ENCODE measurements around the gene MRPL4. TPM values are rescaled to one million over a fixed set of nuclear protein-coding genes. Genes with fewer than 3 reads are reported as not detected.

MRPL4 gene
- total and polyA plus RNA-seq, 2 of the 13 experiments (the other 11 are each of a cell fraction or from before 2014, with no cell fraction given): 40.6 to 42.5 TPM

- WGBS (ENCODE audit: low lambda C conversion rate): 94% methylated on average over 10 of the region's 10 CpGs
- in situ Hi-C loops (cut with HindIII; ENCODE audit: extremely low pct_ligation_motif_present, low pct_unique_long_range_greater_than_20kb) (loop anchor here (5.0 kb wide), 1 partner anchor 118 kb away; no protein-coding TSS in a partner anchor), intact Hi-C loops (cut with micrococcal nuclease; ENCODE audit: unreplicated experiment) (no loop called here)
- Histone ChIP-seq H3K4me1 (ENCODE audit: insufficient read depth, low read length) (peaks cover 42% of the 10 kb centered on the region), H3K9ac (ENCODE audit: insufficient read depth, low read depth, low read length) (no peak overlapping the region), H3K27me3 (ENCODE audit: control insufficient read depth in 1 of 2, insufficient read depth in 2 of 2, low read length in 2 of 2) (no peaks in the 10 kb centered on the region), H4K20me1 (ENCODE audit: insufficient read depth, low read length) (peaks cover 3% of the 10 kb centered on the region; the same call in 1 of the 2 replicates), H2AFZ (ENCODE audit: low read length) (no peak overlapping the region), H3K79me2 (ENCODE audit: insufficient read depth, low read length) (peaks cover 28% of the 10 kb centered on the region), H3K9me3 (ENCODE audit: low read length) (no peaks in the 10 kb centered on the region), H3K36me3 (replicated peaks in 1 of 2; ENCODE audit: control insufficient read depth in 1 of 2, insufficient read depth in 2 of 2, low read length in 2 of 2) (peaks cover 8 to 31% of the 10 kb centered on the region in 2 experiments; a peak in 4 of 5 replicates), H3K4me2 (ENCODE audit: low read depth, low read length) (no peak overlapping the region), H3K27ac (ENCODE audit: extremely low read length, insufficient read depth, low read length) (no peak overlapping the region), H3K4me3 (replicated peaks in 1 of 3; ENCODE audit: insufficient read depth in 1 of 3, low read depth in 2 of 3, low read length in 3 of 3) (no peak overlapping the region)
- ChIA-PET POLR2A (interaction anchor here (6.5 kb wide), 1 partner anchor 14 kb away, joined by 149 read pairs; the partner anchor contains the start of genes ICAM4 and ICAM5), CTCF (ENCODE audit: low intra/inter-chr PET ratio, low total read pairs) (no interaction called here)
- TF ChIP-seq ZNF501 (CRISPR knock-in tag; IDR thresholded peaks at IDR 0.05): no peak
- TF ChIP-seq THYN1 (CRISPR knock-in tag; IDR thresholded peaks at IDR 0.05; ENCODE audit: borderline replicate concordance, low read depth): no peak
- TF ChIP-seq REXO4 (CRISPR knock-in tag; IDR thresholded peaks at IDR 0.05; ENCODE audit: borderline replicate concordance): no peak
- no peak for TF ChIP-seq TCF7 (IDR thresholded peaks at IDR 0.05; ENCODE audit: low read depth)
- no peak for TF ChIP-seq MTA3 (CRISPR knock-in tag; IDR thresholded peaks at IDR 0.05)
- TF ChIP-seq NR2F6 (IDR thresholded peaks at IDR 0.05): no peak
- TF ChIP-seq NR2F6 (CRISPR knock-in tag; IDR thresholded peaks at IDR 0.05): no peak
- TF ChIP-seq ZBTB1 (CRISPR knock-in tag; IDR thresholded peaks at IDR 0.05; ENCODE audit: borderline replicate concordance): no peak
- TF ChIP-seq TOPORS (CRISPR knock-in tag; IDR thresholded peaks at IDR 0.05): no peak
- no peak for TF ChIP-seq ZNF143 (CRISPR knock-in tag; IDR thresholded peaks at IDR 0.05)
- no peak for TF ChIP-seq ZNF607 (CRISPR knock-in tag; IDR thresholded peaks at IDR 0.05; ENCODE audit: borderline replicate concordance)
- no peak for TF ChIP-seq SMAD1 (CRISPR knock-in tag; IDR thresholded peaks at IDR 0.05; ENCODE audit: borderline replicate concordance, low read depth)
- no peak for FAIRE-seq
- no TSS peak for BruUV-seq (replicated peaks)
- DNase-seq (ENCODE audit: low spot score): no peak
- ATAC-seq: no peak
Observed at GRCh38 chr19:10274589-10274988, 22.6 kb downstream of the MRPL4 start.

Data from HepG2 (cell line).